Measurements from ENCODE around the gene ACTN1.

ACTN1 gene

DNA sequence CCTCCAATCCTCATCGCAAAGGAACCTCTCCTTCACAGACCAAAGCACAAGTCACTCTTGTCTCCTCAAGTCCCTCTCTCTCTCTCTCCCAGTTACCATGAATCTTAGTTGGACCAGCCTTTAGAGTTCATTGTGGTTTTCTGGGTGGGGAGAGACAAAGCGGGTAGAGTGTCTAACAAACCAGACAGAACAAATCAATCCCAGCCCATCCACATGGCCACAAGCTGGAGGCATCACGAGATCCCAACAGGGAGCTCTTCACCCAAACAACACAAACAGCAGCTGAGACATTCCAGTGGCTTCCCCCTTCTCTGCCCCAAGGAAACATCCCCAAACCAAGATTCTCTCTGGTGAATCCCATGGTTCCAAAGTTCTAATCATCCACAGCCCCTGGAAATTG, 22.4 kb downstream of the ACTN1 start:
- no peak for DNase-seq (ENCODE audit: insufficient read length, low spot score)
- no peak for FAIRE-seq
- no peak for TF ChIP-seq POLR2AphosphoS5 (IDR thresholded peaks at IDR 0.05; ENCODE audit: low read depth, low read length)
- TF ChIP-seq SPI1 (IDR thresholded peaks at IDR 0.05; ENCODE audit: low read depth, low read length) = no peak
- TF ChIP-seq POLR2A (IDR thresholded peaks at IDR 0.05; ENCODE audit: low read depth, low read length) = no peak
- TF ChIP-seq TAF1 (IDR thresholded peaks at IDR 0.05; ENCODE audit: low read depth, low read length) = no peak
- TF ChIP-seq POU2F2 (IDR thresholded peaks at IDR 0.05; ENCODE audit: low read depth, low read length) = no peak
- no peak for TF ChIP-seq PAX5 (IDR thresholded peaks at IDR 0.05; ENCODE audit: insufficient read depth, low read length, severe bottlenecking)

DNA sequence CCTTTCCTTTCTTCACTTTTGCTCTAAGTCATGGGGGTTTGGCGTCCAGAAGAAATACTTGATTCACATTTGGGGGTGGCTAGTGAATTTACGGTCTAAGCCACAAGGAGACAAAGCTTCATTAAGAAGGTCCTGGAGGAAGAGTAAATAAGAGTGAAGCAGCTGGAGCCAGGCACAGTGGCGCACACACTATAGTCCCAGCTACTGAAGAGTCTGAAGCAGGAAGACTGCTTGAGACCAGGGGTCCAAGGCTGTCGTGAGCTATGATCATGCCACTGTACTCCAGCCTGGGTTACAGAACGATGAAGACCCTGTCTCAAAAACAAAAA, 23.3 kb downstream of the ACTN1 start:
- TF ChIP-seq POLR2AphosphoS5 (IDR thresholded peaks at IDR 0.05; ENCODE audit: low read depth, low read length) (no peak), SPI1 (IDR thresholded peaks at IDR 0.05; ENCODE audit: low read depth, low read length) (no peak), PAX5 (IDR thresholded peaks at IDR 0.05; ENCODE audit: insufficient read depth, low read length, severe bottlenecking) (no peak), POLR2A (IDR thresholded peaks at IDR 0.05; ENCODE audit: low read depth, low read length) (no peak), TAF1 (IDR thresholded peaks at IDR 0.05; ENCODE audit: low read depth, low read length) (no peak), POU2F2 (IDR thresholded peaks at IDR 0.05; ENCODE audit: low read depth, low read length) (no peak)
- no peak for FAIRE-seq
- no peak for DNase-seq (ENCODE audit: insufficient read length, low spot score)

DNA sequence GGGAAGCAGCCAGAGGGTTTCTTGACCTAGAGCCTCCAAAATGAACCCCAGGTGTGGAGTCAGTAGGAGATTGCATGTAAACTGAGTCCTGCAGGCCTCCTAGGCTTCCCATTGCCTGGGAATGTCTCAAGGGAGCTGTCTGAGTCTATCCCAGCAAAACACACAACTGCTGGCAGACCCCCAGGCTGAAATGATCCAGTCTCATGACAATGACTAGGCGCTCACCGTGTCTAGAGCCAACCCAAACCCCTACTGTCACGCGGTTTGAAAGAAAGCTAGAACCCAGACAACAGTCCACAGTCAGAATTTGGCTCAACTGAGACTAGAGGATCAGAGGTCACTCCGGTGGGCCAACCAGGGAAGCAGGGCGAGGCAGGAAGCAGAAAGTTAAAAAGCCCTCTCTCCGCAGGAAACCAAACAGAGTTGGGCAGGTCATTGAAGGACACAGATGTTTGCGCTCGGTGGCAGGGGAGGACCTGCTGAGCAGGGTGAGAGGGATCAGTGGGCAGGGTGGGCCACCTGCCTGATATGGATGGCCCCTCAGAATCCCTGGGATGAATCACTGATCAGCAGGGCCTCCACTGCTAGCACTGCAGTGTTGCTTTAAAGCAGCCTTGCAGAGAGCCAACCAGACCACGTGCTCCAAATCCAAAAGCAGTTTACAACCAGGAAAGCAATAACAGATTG, 23.8 kb downstream of the ACTN1 start:
- no peak for FAIRE-seq
- TF ChIP-seq TAF1 (IDR thresholded peaks at IDR 0.05; ENCODE audit: low read depth, low read length) (no peak), POLR2A (IDR thresholded peaks at IDR 0.05; ENCODE audit: low read depth, low read length) (no peak), PAX5 (IDR thresholded peaks at IDR 0.05; ENCODE audit: insufficient read depth, low read length, severe bottlenecking) (no peak), POLR2AphosphoS5 (IDR thresholded peaks at IDR 0.05; ENCODE audit: low read depth, low read length) (no peak), POU2F2 (IDR thresholded peaks at IDR 0.05; ENCODE audit: low read depth, low read length) (no peak), SPI1 (IDR thresholded peaks at IDR 0.05; ENCODE audit: low read depth, low read length) (no peak)
- no peak for DNase-seq (ENCODE audit: insufficient read length, low spot score)

DNA sequence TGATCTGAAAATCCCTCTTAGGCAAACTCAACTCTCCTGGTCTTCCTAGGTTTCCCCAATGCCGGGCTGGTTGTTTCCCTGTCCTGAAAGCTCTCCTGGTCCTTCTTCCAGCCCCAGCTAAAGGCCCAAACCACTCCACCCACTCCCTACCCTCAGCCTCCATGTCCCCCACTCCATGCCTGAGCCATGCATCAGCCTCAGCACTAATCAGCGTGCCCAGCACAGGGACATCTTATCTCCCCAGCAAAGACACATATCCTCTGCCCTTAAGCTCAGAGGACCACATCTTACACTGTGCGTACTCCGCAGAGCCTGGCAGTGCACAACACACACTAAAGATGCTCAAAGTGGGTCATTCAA, 25.9 kb downstream of the ACTN1 start:
- TF ChIP-seq POLR2A (IDR thresholded peaks at IDR 0.05; ENCODE audit: low read depth, low read length) = no peak
- no peak for TF ChIP-seq PAX5 (IDR thresholded peaks at IDR 0.05; ENCODE audit: insufficient read depth, low read length, severe bottlenecking)
- no peak for TF ChIP-seq POLR2AphosphoS5 (IDR thresholded peaks at IDR 0.05; ENCODE audit: low read depth, low read length)
- no peak for TF ChIP-seq POU2F2 (IDR thresholded peaks at IDR 0.05; ENCODE audit: low read depth, low read length)
- TF ChIP-seq SPI1 (IDR thresholded peaks at IDR 0.05; ENCODE audit: low read depth, low read length) = no peak
- no peak for TF ChIP-seq TAF1 (IDR thresholded peaks at IDR 0.05; ENCODE audit: low read depth, low read length)
- no peak for FAIRE-seq
- no peak for DNase-seq (ENCODE audit: insufficient read length, low spot score)

DNA sequence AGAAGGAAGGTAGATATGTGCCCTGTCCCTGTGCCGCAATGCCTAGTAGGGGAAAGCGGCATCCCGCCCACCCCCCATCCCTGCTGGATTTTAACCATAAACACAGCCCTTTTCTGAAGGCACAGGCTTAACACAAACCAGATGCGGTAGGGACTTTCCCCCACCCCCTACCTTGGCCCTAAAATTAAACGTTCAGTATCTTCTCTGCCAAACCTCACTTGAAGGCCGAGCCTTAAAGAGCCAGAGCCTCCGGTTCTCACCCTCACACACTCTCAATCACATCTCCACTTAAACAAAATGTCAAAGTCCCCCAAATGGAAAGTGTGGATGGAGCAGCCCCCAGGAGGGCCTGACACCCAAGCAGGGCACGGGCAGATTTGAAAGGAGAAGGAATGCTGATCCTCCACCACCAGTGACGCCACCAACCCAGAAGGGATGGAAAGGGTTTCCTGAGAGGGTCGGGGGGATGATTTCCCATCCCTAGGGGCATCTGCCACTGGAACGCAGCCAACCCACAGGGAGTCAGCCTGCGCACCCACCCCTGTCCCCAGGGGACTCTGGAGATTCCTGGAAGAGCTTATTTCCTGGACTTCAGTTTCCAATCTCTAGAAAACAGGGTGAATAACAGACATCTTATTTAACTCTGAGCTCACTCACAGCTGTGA, 26.4 kb downstream of the ACTN1 start:
- FAIRE-seq = no peak

DNA sequence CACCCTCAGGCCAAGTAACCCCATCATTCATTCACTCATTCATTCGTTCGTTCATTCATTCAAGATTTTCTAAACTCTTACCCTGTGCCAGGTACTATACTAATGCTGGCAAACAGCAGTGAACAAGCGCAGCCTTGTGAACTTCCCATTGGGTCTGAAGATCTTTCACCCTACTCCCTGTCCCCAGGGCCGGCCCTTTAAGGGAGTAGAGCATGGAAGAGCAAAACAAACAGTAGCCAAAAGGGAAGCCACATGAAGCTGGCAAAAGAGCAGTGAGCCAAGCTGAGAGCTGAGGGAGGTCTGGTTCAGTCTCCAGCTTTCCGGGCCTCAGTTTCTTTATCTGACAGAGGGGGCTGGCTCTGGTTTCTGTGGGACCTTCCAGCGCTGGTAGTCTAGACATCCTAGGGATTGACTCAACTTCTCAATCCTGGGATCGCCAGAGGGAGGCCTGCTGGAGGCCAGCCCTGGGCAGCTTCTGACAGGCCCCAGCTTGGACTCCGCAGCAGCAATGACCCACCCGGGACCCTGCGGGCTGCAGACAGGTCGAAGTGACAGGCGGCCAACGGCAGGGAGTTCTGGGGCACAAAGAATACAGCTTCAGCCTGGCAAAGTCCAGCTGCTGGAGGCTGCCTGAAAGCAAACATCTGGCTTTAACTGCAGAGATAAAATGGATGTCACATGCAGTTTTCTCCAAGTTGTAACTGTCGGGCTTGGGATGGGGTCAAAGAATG, 27.1 kb downstream of the ACTN1 start:
- FAIRE-seq = no peak
- TF ChIP-seq SPI1 (IDR thresholded peaks at IDR 0.05; ENCODE audit: low read depth, low read length) = no peak
- DNase-seq (ENCODE audit: insufficient read length, low spot score) = no peak

More for the DNA sequence above, 26.4 kb downstream of the ACTN1 start:
- DNase-seq (ENCODE audit: insufficient read length, low spot score) = no peak
- no peak for TF ChIP-seq SPI1 (IDR thresholded peaks at IDR 0.05; ENCODE audit: low read depth, low read length)

DNA sequence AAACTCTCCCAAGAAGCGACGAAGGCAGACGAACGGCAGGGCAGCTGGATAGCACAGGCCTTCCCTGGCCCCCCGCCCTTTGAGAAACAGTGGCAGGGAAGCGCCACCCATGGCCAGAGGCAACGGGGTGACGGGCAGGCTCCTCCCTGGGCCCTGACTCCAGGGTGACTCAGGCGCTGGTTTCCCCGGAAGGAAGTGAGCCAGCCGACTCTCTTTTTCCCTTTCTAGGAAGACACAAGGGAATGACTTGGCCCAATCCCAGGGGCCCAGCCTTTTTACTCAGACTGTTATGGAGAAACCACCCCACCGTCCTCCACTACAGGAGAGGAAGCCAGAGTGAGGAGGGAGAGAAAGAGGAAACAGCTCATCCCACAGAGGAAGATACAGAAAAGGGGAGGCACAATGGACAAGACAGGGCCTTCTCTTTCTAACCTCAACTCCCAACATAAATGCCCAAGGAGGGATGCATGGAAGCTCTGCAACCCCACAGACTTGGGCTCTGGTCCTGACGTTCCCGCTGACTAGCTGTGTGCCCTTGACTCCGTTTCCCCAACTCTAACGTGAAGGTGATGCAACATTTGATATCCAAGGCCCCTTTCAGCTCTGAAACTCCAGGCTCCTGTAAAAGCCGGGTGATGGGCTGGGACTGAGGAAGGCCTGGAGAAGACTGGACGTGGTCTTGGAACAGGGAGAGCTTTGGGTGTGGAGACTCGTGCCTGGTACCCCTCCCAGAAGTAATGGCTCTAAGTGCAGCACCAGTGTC, 27.9 kb downstream of the ACTN1 start:
- FAIRE-seq = no peak
- TF ChIP-seq POU2F2 (IDR thresholded peaks at IDR 0.05; ENCODE audit: low read depth, low read length) = no peak
- TF ChIP-seq PAX5 (IDR thresholded peaks at IDR 0.05; ENCODE audit: insufficient read depth, low read length, severe bottlenecking) = no peak
- TF ChIP-seq TAF1 (IDR thresholded peaks at IDR 0.05; ENCODE audit: low read depth, low read length) = no peak
- no peak for TF ChIP-seq POLR2A (IDR thresholded peaks at IDR 0.05; ENCODE audit: low read depth, low read length)
- no peak for TF ChIP-seq SPI1 (IDR thresholded peaks at IDR 0.05; ENCODE audit: low read depth, low read length)
- TF ChIP-seq POLR2AphosphoS5 (IDR thresholded peaks at IDR 0.05; ENCODE audit: low read depth, low read length) = no peak
- no peak for DNase-seq (ENCODE audit: insufficient read length, low spot score)

DNA sequence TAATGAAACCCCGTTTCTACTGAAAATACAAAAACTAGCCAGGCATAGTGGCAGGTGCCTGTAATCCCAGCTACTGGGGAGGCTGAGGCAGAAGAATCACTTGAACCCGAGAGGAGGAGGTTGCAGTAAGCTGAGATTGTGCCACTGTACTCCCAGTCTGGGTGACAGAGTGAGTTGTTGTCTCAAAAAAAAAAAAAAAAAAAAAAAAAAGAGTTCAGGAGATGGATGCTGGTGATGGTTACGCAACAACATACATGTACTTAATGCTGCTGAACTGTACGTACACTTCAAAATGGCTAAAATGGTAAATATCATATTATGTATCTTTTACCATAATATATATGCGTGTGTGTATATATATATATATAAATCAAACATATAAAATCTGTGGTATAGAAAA, 29.0 kb downstream of the ACTN1 start:
- FAIRE-seq (no peak), DNase-seq (ENCODE audit: insufficient read length, low spot score) (no peak)
- no peak for TF ChIP-seq POLR2AphosphoS5 (IDR thresholded peaks at IDR 0.05; ENCODE audit: low read depth, low read length)

DNA sequence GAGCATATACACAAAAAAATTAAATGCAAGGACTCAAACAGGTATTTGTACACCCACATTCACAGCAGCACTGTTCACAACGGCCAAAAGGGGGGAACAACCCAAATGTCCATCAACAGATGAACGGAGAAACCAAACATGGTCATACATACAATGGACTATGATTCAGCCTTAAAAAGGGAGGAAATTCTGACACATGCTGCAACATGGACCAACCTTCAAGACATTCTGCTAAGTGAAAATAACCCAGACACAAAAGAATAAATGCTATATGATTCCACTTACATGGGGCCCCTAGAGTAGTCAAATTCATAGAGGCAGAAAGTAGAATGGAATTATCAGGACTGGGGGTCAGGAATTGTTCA, 29.5 kb downstream of the ACTN1 start:
- TF ChIP-seq SPI1 (IDR thresholded peaks at IDR 0.05; ENCODE audit: low read depth, low read length) (no peak), POLR2A (IDR thresholded peaks at IDR 0.05; ENCODE audit: low read depth, low read length) (no peak), POLR2AphosphoS5 (IDR thresholded peaks at IDR 0.05; ENCODE audit: low read depth, low read length) (no peak), TAF1 (IDR thresholded peaks at IDR 0.05; ENCODE audit: low read depth, low read length) (no peak), PAX5 (IDR thresholded peaks at IDR 0.05; ENCODE audit: insufficient read depth, low read length, severe bottlenecking) (no peak), POU2F2 (IDR thresholded peaks at IDR 0.05; ENCODE audit: low read depth, low read length) (no peak)
- FAIRE-seq (no peak), DNase-seq (ENCODE audit: insufficient read length, low spot score) (no peak)
